OCI-LY3 (cell line): ENCODE results near the gene PDLIM3.

ENCODE experiments used
- EZH2phosphoT487 ChIP-seq: fragments of 200-600 bp; shearing (Covaris generic); IDR thresholded peaks from 2 replicates; pipeline ENCODE4 v1.6.1; 2018; ENCODE audit warnings: antibody characterized with exemption, mixed run types, low read depth
- TF ChIP-seq, protein P1 (sequence below): fragments of 200-600, 300-600 bp; sonication (generic); IDR thresholded peaks from 2 replicates; pipeline ENCODE4 v1.5.1; 2014; ENCODE audit warnings: antibody characterized with exemption, low read length, low read depth

DNA sequence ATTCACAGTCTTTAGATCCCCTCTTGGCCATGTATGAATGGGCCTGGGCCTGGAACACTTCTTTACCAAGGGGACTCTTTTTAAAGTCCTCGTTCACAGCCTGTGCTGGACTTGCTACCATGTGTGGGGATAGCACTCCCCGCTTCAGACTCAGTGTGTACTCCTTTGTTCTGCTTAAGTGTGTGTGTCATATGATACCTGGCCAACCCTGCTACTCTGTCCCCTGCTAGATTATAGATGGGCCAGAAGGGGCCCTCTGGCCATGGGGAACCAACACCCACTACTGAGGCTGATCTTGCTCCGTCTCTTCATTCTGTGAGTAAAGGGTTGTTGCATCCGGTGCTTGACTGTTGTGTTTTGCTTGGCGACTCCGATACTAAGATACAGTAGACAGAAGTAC is 71.8 kb downstream of the PDLIM3 start:
- TF ChIP-seq, protein P1, sequence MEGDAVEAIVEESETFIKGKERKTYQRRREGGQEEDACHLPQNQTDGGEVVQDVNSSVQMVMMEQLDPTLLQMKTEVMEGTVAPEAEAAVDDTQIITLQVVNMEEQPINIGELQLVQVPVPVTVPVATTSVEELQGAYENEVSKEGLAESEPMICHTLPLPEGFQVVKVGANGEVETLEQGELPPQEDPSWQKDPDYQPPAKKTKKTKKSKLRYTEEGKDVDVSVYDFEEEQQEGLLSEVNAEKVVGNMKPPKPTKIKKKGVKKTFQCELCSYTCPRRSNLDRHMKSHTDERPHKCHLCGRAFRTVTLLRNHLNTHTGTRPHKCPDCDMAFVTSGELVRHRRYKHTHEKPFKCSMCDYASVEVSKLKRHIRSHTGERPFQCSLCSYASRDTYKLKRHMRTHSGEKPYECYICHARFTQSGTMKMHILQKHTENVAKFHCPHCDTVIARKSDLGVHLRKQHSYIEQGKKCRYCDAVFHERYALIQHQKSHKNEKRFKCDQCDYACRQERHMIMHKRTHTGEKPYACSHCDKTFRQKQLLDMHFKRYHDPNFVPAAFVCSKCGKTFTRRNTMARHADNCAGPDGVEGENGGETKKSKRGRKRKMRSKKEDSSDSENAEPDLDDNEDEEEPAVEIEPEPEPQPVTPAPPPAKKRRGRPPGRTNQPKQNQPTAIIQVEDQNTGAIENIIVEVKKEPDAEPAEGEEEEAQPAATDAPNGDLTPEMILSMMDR: no peak
- TF ChIP-seq EZH2phosphoT487: no peak
